ENCODE data around the gene CREBRF.

CREBRF gene

DNA sequence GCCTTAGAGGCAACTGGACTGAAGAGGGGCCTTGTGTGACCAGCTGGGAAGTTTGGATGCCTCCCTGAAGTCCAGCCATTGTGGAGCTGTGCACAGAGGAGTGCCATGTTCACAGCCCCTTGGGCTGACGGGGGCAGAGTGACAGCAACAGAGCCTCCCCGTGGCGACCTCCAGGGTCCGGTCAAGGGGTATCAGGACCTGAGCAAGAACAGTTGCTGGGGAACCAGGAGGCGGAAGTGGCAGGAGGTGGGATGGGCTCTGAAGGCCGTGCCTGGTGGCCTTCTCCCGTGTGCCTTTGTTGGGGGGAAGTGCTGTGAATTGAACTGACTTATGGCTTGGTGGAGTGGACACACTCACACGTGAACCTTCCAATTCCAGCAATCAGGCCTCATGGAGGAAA is 102.2 kb downstream of the CREBRF start:
- no peak for DNase-seq

- no peak for DNase-seq
These were observed 103.1 kb downstream of the CREBRF start for GRCh38 chr5:173159256-173159655.

DNA sequence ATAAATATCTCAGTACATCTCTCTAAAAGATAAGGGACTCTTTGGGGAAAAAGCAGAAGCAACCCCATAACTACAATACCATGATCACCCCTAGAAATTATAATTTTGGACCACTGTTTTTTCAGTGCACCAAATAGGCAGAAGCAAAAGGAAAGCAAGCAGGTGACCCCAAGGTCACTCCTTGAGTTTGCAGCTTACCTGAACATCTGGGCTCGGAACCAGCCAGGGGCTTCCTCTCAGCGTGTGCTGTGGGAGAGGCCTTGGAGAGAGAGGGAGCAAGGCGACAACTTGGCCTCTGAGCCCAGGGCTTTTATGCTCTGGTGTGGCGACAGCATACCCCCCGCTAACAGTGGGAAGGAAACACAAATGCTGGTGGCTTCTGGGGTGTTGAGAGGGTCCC is 105.0 kb downstream of the CREBRF start:
- DNase-seq, result no peak

DNA sequence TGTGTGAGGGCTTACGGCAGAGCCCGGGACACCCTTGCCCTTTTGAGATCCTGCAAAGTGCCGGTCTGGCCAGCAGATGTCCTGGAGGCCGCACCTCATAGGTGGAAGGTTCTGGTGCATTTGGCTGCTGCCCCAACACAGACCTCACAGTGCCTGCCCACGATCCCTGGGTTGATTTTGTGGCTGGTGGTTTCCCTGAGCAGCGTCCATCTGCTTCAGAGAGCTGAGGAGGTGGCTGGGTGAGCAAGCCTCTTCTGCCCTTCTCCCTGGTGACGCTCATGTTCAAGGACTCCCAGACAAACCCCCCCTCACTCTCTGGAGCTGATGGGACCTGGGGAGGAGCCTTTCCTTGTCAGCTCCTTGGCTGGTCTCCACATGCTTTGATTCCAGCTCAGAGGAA is 107.1 kb downstream of the CREBRF start:
- DNase-seq, result no peak

GRCh38 chr5:173165177-173166016 is 109.2 kb downstream of the CREBRF start:
- DNase-seq, result no peak

- no peak for DNase-seq
These were observed 116.0 kb downstream of the CREBRF start for GRCh38 chr5:173172166-173172565.

DNA sequence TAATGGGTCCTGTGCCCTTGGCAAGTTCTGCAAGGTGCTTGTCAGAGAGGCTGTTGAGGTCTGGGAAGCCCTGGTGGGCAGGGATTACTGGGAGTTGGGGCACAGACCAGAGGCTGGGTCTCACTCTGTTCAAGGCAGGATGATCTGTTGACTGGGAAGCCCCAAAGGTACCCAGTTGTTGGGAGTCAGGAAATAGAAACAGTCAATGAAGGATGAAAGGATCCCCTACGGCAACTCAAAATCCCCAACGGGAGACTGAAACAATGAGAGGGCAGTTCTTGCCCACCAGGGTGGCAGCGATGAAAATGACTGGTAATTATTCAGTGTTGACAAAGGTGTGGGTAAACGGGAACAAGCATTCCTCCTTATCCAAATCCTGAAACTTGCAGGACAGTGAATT is 119.4 kb downstream of the CREBRF start:
- no peak for DNase-seq

DNA sequence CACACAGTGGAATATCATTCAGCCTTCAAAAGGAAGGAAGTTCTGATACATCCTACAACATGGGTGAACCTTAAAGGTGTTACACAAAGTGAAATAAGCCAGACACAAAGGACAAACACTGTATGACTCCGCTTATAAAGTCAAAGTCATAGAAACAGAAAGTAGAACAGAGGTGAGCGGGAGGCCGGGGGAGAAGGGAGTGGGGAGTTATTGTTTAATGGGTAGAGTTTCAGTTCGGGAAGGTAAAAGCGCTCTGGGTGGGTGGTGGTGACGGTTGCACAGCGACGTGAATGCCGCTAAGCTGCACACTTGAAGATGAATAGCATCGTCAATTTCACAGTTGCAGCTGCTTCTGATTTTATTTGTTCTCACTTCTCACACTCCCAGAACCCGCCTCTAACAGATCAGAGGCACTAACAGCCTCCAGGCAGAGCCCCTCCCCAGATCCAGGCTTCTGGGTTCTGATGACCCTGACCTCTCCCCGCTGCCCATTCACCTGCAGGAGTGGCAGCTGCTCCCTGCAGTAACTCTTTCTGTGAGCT is 122.3 kb downstream of the CREBRF start:
- no peak for DNase-seq

GRCh38 chr5:173180331-173180730 is 124.2 kb downstream of the CREBRF start:
- no peak for DNase-seq

DNA sequence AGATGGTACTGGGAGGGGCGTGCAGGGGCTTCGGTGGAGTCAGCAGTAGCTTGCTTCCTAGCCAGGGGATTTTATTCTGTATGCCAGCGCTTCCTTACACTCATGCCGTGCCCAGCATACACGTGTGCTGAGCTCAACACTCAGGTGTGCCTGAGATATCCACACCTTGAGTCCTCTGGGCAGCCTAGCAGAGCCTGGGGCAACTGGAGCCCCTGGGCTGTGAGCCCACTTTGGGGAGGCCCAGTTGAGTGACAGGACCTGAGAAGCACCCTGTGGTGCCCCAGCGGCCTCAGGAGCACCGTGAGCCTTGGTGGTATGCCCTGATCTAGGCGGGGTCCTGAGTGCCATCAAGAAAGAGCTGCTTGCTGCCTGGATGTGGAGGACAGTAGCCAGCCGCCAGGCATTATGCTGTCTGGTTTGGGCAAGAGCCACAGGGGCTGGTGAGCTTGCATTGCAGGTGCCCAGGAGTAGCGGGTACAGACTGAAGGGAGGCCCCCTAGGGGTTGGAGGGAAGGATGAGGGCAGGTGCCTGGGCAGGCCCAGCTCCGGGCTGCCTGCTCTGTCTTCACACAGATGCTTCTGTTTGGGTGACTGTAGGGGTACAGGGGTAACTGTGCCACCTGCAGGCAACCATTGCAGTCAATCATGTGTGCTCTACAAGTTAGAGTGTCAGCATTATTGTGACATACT is 131.0 kb downstream of the CREBRF start:
- DNase-seq, result no peak

- DNase-seq, result no peak
These were observed 132.1 kb downstream of the CREBRF start for GRCh38 chr5:173188280-173188679.
